GM19395 (cell line): ENCODE measurements around the gene CCHCR1.
A peak's percentile ranks its signal among the peaks of the same experiment; 100 is the strongest.
"Not testable (repeated sequence)": the region's sequence is repeated elsewhere in the genome, so short reads cannot be mapped to it uniquely, and the experiment has no call there.

Experiments
- ATAC-seq: cut with Tn5 transposase; IDR thresholded peaks from one replicate; pipeline ENCODE4 v1.9.1; 2021; ENCODE audit warnings: mild to moderate bottlenecking, moderate library complexity; ENCODE audit not compliant: unreplicated experiment

Gene CCHCR1

GRCh38 chr6:31183287-31183686, 25.7 kb upstream of the CCHCR1 start:
- ATAC-seq = not testable (repeated sequence)

DNA sequence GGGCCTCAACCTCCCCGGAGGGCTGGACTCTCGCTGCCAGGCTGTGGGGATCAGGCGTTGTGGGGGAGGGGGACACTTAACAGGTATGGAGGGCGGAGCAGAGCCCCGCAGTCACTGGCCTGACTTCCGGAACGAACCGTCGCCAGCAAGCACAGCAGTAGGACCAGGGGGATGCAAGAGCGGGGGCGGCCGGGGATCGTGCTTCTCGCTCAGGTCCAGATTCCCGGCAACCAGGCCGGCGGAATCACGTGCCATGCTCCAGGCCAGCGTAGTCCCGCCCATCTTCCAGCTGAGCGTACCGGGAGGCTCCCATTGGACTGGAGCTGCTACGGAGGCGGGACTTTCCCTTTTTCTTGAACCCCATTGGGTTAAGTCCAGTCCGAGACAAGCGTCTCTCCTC, 22.9 kb upstream of the CCHCR1 start:
- no peak for ATAC-seq

DNA sequence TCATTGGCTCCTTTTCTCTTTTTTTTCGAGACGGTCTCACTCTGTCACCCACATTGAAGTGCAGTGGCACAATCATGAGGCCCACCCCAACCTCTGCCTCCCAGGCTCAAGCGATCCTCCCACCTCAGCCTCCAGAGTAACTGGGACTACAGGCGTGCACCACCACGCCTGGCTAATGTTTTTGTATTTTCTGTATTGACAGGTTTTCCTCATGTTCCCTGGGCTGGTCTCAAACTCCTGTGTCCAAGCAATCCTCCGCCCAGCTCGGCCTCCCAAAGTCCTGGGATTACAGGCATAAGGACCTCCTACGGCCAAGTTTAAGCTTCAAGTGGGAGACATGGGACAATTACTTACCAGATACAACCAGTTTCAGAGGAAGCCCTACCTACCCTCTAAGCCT, 22.3 kb upstream of the CCHCR1 start:
- no peak for ATAC-seq

- no peak for ATAC-seq
Measured at GRCh38 chr6:31179042-31179386, 21.4 kb upstream of the CCHCR1 start.

GRCh38 chr6:31178143-31179041, 20.8 kb upstream of the CCHCR1 start:
- no peak for ATAC-seq

DNA sequence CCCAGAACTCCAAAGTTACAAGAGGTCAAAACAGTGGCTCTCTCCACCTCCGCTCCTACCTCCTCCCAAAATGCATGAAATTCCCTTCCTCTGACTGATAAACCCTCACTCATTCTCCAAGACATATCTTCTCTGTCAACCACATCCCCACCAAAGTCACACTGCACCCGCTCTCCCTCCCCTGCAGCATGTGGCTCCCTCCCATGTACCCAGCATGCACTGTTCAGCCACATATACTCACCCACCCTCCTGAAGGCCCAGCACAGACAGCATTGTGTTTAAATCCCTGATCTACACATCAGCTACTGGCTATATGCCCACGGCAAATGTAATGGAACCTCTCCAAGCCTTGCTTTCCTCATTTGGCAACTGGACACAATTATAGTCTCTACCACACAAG, 18.4 kb upstream of the CCHCR1 start:
- ATAC-seq = no peak

DNA sequence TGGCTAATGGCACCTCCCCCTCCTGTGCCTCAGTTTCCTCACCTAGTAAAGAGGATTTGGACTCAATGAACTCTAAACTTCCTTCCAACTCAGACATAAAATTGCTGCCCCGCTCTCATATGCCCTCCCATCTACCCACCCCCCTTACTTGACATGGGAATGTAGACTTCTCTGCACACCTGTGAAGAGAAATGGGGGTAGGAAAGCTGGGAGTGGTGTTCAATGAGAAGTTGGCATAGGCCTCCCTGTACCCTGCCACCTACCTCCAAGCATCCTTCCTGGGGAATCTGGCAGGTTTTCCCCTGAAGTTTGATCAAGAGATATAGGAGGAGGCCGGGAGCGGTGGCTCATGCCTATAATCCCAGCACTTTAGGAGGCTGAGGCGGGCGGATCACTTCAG, 16.8 kb upstream of the CCHCR1 start:
- no peak for ATAC-seq

DNA sequence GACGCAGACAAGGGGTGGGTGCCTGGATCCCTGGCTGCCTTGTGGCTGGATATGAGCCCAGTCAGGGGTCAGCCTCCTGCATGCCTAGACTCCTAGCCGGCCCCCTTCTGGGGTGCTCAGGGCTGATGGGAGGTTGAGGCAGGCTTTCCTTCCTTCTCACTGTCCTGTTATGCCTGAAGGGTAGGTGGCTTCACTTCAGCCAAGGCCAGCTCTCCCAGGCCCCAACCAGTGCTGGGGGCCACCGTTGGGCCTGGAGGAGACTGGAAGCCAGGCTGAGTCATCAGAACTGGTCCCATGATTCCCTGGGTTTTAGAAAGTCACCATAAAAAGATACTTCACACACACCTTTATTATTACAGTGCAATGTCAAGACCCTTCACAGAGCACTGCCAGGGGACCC, 15.8 kb upstream of the CCHCR1 start:
- no peak for ATAC-seq

GRCh38 chr6:31172973-31173384, 15.4 kb upstream of the CCHCR1 start:
- no peak for ATAC-seq

DNA sequence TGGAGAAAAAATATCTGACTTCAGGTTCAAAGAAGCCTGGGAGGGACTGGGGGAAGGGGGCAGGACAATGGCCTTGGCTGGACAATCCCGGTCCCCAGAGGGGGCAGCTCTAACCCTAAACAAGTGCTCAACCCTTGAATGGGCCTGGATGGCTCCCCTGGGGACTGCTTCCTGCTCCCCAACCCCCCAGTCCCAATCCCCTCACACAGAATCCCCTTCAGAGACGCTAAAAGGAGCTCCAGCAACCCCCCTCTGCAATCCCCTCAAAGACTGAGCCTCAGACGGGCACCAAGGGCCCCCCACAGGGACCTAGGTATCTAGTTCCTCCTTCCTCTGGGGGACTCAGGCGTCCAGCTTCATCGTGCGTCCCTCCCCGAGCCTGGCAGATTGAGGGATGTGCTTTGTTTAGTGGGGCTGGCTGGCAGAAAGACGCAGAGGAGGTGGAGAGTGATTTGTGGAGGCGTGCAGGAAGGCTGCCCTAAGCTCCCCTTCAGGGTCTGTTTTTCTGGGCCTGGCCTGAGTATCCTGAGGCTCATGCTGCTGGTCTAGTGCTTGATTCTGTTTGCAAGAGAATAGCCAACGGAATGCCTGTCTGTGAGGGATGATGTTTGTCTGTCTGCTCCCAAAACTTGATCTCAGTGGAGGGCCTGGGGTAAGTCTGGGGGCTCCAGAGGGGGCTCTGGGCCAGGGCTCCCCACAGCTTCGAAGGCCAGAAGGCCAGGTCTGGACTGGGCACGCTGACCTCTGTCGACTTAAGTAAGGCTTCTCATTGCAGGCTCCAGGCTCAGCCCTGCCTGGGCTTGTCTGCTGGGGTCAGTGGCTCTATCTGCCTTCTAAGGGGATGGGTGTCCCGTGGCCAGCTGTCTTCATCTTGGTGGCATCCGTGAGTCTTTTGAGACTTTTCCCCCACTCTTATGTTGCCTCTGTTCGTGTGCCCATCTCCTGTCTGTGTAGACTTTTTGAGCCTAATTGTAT, 14.6 kb upstream of the CCHCR1 start:
- no peak for ATAC-seq

- no peak for ATAC-seq
Measured at GRCh38 chr6:31170987-31171671, 13.5 kb upstream of the CCHCR1 start.

GRCh38 chr6:31170600-31170881, 12.9 kb upstream of the CCHCR1 start, which contains the start of gene POU5F1:
TSS of gene POU5F1 (minus strand) at chr6:31170682. CDS start at chr6:31170620, 62 bp downstream.
- ATAC-seq = no peak

- ATAC-seq = not testable (repeated sequence)
Measured at GRCh38 chr6:31169858-31170599, 12.4 kb upstream of the CCHCR1 start.

- no peak for ATAC-seq
Measured at GRCh38 chr6:31169123-31169857, 11.7 kb upstream of the CCHCR1 start.

DNA sequence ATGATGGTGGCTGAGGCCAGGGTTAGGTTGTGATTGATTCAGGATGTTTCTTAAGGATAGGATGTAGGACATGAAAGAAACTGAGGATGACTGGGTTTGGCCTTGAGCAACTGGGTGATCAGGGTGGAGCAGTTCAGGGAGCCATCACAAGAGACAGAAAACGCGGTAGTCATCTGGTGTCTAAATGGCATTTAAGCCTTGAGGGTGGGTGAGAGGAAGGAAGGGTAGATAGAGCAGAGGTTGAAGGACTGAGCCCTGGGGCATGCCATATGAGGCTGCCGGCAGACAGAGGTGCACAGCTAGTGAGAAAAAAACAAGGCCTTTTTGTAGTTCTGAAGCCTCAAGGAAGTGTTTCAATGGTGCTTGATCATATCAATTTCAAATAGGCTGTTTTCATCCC, 11.0 kb upstream of the CCHCR1 start:
- ATAC-seq = no peak

DNA sequence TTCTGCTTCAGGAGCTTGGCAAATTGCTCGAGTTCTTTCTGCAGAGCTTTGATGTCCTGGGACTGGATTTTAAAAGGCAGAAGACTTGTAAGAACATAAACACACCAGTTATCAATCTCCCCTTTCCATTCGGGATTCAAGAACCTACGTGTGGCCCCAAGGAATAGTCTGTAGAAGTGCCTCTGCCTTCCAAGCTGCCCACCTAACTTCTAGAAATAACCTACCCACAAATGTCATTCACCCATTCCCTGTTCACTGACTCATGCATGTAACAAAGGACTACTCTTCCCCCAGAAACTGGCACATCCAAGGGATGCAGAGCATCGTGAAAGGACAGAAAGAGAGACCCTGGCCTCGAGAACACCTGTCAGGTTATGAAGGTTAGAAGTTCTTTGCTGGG, 8.4 kb upstream of the CCHCR1 start:
- no peak for ATAC-seq

GRCh38 chr6:31165064-31165832, 7.6 kb upstream of the CCHCR1 start:
- ATAC-seq = peak; percentile 89

DNA sequence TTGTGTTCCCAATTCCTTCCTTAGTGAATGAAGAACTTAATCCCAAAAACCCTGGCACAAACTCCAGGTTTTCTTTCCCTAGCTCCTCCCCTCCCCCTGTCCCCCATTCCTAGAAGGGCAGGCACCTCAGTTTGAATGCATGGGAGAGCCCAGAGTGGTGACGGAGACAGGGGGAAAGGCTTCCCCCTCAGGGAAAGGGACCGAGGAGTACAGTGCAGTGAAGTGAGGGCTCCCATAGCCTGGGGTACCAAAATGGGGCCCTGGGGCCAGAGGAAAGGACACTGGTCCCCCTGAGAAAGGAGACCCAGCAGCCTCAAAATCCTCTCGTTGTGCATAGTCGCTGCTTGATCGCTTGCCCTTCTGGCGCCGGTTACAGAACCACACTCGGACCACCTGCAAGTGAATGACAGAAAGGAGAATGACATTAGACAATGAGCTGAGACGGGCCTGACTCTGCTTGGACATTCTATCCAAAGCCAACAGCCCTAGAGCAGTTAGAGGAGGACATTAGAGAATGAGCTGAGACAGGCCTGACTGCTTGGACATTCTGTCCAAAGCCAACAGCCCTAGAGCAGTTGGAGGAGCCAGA, 7.0 kb upstream of the CCHCR1 start:
- ATAC-seq = not testable (repeated sequence)

GRCh38 chr6:31163922-31164321, 6.3 kb upstream of the CCHCR1 start:
- no peak for ATAC-seq
